A549 (cell line): ENCODE measurements around the gene EYA3. TPM values are rescaled to one million over a fixed set of nuclear protein-coding genes. Genes with fewer than 3 reads are reported as not detected.

ENCODE experiments used
- ATAC-seq, 2 experiments: fragments of 200-7000 bp in 1 of 2; fragments of >200 bp in 1 of 2; cut with Nextera tagmentation in 1 of 2; cut with Tn5 transposase in 1 of 2; 3 replicates each; pipeline versions ENCODE4 v1.8.0 to v1.9.1; 2018 to 2020; ENCODE audit warnings: mild to moderate bottlenecking in 1 of 2, moderate library complexity in 1 of 2
- CTCF ChIA-PET: fragments of 300-600 bp; sonication (Branson Sonifier 250); formaldehyde crosslinking; extraction: SDS; loops from one replicate; lab custom pipeline; 2021; ENCODE audit warnings: antibody characterized with exemption, inconsistent platforms; lab: Yijun Ruan, JAX
- POLR2A ChIA-PET: fragments of 350-600 bp; formaldehyde crosslinking; extraction: SDS; loops from one replicate; lab custom pipeline; 2021; ENCODE audit warnings: antibody characterized with exemption, inconsistent platforms; lab: Yijun Ruan, JAX
- DNase-seq, 2 experiments: peaks; one replicate each; pipeline versions ENCODE4 v3.0.0 to v3.0.0-alpha.2; 2011 to 2016; ENCODE audit warnings: low read depth in 1 of 2, low spot score in 1 of 2
- FAIRE-seq: peaks from 2 replicates; lab custom pipeline; 2011; peaks lifted over from hg19 to GRCh38; lab: Jason Lieb, UNC
- H3K27ac ChIP-seq, 2 experiments: fragments of >200 bp; sonication (Bioruptor Twin); formaldehyde crosslinking; 3 replicates each; pipeline ENCODE4 v1.5.1; 2016 to 2017
- H3K4me1 ChIP-seq: fragments of >200 bp; sonication (Bioruptor Twin); formaldehyde crosslinking; 3 replicates; pipeline ENCODE4 v1.6.1; 2016
- H3K4me2 ChIP-seq: fragments of >200 bp; sonication (Bioruptor Twin); formaldehyde crosslinking; 3 replicates; pipeline ENCODE4 v1.6.1; 2016
- H3K4me3 ChIP-seq: fragments of >200 bp; sonication (Bioruptor Twin); formaldehyde crosslinking; 3 replicates; pipeline ENCODE4 v1.5.1; 2016
- H3K9me3 ChIP-seq: fragments of >200 bp; sonication (Bioruptor Twin); formaldehyde crosslinking; 3 replicates; pipeline ENCODE4 v1.6.1; 2016
- CBX2 ChIP-seq: fragments of 200-600 bp; sonication (generic); IDR thresholded peaks from 2 replicates; pipeline ENCODE4 v1.6.1; 2016; ENCODE audit warnings: low read depth, mild to moderate bottlenecking, borderline replicate concordance
- CEBPB ChIP-seq, 2 experiments: fragments of >200 bp in 1 of 2; sonication (Bioruptor Twin) in 1 of 2; formaldehyde crosslinking in 1 of 2; IDR thresholded peaks; 2 replicates each; pipeline ENCODE4 v1.6.1; 2012 to 2016
- EHF ChIP-seq: fragments of 250-450 bp; sonication (Bioruptor Pico); IDR thresholded peaks from 2 replicates; pipeline ENCODE4 v1.5.0; 2020; ENCODE audit warnings: mild to moderate bottlenecking
- EHMT2 ChIP-seq: fragments of 200-600 bp; sonication (generic); IDR thresholded peaks from 2 replicates; pipeline ENCODE4 v1.6.1; 2016; ENCODE audit warnings: antibody characterized with exemption, low read depth, mild to moderate bottlenecking, moderate library complexity
- FOSB ChIP-seq: fragments of 250-450 bp; sonication (Bioruptor Pico); IDR thresholded peaks from 2 replicates; pipeline ENCODE4 v1.5.0; 2020; ENCODE audit warnings: mild to moderate bottlenecking, moderate library complexity
- FOSL2 ChIP-seq, 2 experiments: fragments of 450-650 bp in 1 of 2; fragments of >200 bp in 1 of 2; sonication (Bioruptor Twin) in 1 of 2; formaldehyde crosslinking; IDR thresholded peaks; 2 replicates each; pipeline versions ENCODE4 v1.5.0 to v1.6.1; 2016 to 2020; ENCODE audit warnings: mild to moderate bottlenecking in 1 of 2, moderate library complexity in 1 of 2
- HDAC2 ChIP-seq: fragments of 200-600 bp; sonication (generic); IDR thresholded peaks from 2 replicates; pipeline ENCODE4 v1.6.1; 2016
- HMGXB4 ChIP-seq: fragments of 250-450 bp; sonication (Bioruptor Pico); IDR thresholded peaks from 2 replicates; pipeline ENCODE4 v1.5.0; 2021; ENCODE audit warnings: mild to moderate bottlenecking, moderate library complexity, borderline replicate concordance
- HOXB13 ChIP-seq: fragments of 250-450 bp; sonication (Bioruptor Pico); IDR thresholded peaks from 2 replicates; pipeline ENCODE4 v1.5.0; 2020; ENCODE audit warnings: low read depth, mild to moderate bottlenecking, moderate library complexity
- JUNB ChIP-seq: fragments of >200 bp; sonication (Bioruptor Twin); formaldehyde crosslinking; IDR thresholded peaks from 2 replicates; pipeline ENCODE4 v1.6.1; 2016
- KDM5A ChIP-seq: fragments of 200-600 bp; sonication (generic); IDR thresholded peaks from 2 replicates; pipeline ENCODE4 v1.6.1; 2016; ENCODE audit warnings: antibody characterized with exemption, mild to moderate bottlenecking
- MAX ChIP-seq: IDR thresholded peaks from 2 replicates; pipeline ENCODE4 v1.6.1; 2012
- NPAS2 ChIP-seq: fragments of 250-450 bp; sonication (Bioruptor Pico); IDR thresholded peaks from 2 replicates; pipeline ENCODE4 v1.8.0; 2022; ENCODE audit warnings: mild to moderate bottlenecking, moderate library complexity, borderline replicate concordance
- PBX3 ChIP-seq: IDR thresholded peaks from 2 replicates; pipeline ENCODE4 v1.6.1; 2012
- POLR2A ChIP-seq: IDR thresholded peaks from 2 replicates; pipeline ENCODE4 v1.6.1; 2012; ENCODE audit warnings: mild to moderate bottlenecking, low read length
- RCOR1 ChIP-seq: fragments of 150-350 bp; IDR thresholded peaks from 2 replicates; pipeline ENCODE4 v1.6.1; 2014; ENCODE audit warnings: antibody characterized with exemption, low read length, low read depth
- RNF2 ChIP-seq: fragments of 200-600 bp; sonication (generic); IDR thresholded peaks from 2 replicates; pipeline ENCODE4 v1.6.1; 2016; ENCODE audit warnings: low read depth, mild to moderate bottlenecking, antibody characterized with exemption, moderate library complexity, borderline replicate concordance
- TFCP2L1 ChIP-seq: fragments of 250-450 bp; sonication (Bioruptor Pico); IDR thresholded peaks from 2 replicates; pipeline ENCODE4 v1.5.0; 2021; ENCODE audit warnings: mild to moderate bottlenecking
- TP53 ChIP-seq: fragments of 250-450 bp; sonication (Bioruptor Pico); IDR thresholded peaks from 2 replicates; pipeline ENCODE4 v1.5.0; 2021; ENCODE audit warnings: mild to moderate bottlenecking, moderate library complexity
- ZNF302 ChIP-seq: fragments of 250-450 bp; sonication (Bioruptor Pico); IDR thresholded peaks from 2 replicates; pipeline ENCODE4 v1.9.0; 2021; ENCODE audit warnings: inconsistent platforms, mild to moderate bottlenecking, moderate library complexity
- WGBS: methylation state at CpG from one replicate; pipeline ENCODE4 v1.1.6; 2017; ENCODE audit errors: missing lambda C conversion rate; 5-methylcytosine and 5-hydroxymethylcytosine counted together
- polyA plus RNA-seq, 4 experiments: library from polyadenylated mRNA; depleted of rRNA in 3 of 4; stranded (reverse); fragments of >200 nt; fragmentation: RNase III in 1 of 4; extraction: RNeasy Plus Mini Kit Qiagen cat#74134 plus additional on column Dnase treatment in 1 of 4; gene quantifications; 2 replicates in 3 of 4; 3 replicates in 1 of 4; pipeline ENCODE4 v1.2.3, GENCODE V29; 2011 to 2017
- TF ChIP-seq, protein P1 (sequence below): IDR thresholded peaks from 2 replicates; pipeline ENCODE4 v1.6.1; 2012; ENCODE audit warnings: low read depth, borderline replicate concordance
- TF ChIP-seq, protein P2 (sequence below): fragments of 450-650 bp; IDR thresholded peaks from 2 replicates; pipeline ENCODE4 v1.6.1; 2014; ENCODE audit warnings: antibody characterized with exemption

EYA3 gene
- polyA plus RNA-seq, 2 of the 4 experiments (the other 2 are of a cell fraction) = 5.7 to 9.3 TPM

- ATAC-seq (no peak), DNase-seq (no peak), FAIRE-seq (no peak)
- no peak overlapping the region for H3K4me2 ChIP-seq
- WGBS = 95% methylated on average over 6 of the region's 6 CpGs
- ChIA-PET POLR2A (interaction anchor here (0.5 kb wide), 1 partner anchor 38 kb away, joined by 3 read pairs; no protein-coding TSS in a partner anchor), CTCF (interaction anchor here (1.8 to 12.2 kb wide), 3 partner anchors 10 to 112 kb away, joined by 7 to 126 read pairs (median 12); no protein-coding TSS in a partner anchor)
- no peak overlapping the region for H3K4me3 ChIP-seq
- H3K27ac ChIP-seq = no peak overlapping the region
- no peak for TF ChIP-seq CBX2
- no peak for TF ChIP-seq HOXB13 (CRISPR knock-in tag)
- TF ChIP-seq, protein P1, sequence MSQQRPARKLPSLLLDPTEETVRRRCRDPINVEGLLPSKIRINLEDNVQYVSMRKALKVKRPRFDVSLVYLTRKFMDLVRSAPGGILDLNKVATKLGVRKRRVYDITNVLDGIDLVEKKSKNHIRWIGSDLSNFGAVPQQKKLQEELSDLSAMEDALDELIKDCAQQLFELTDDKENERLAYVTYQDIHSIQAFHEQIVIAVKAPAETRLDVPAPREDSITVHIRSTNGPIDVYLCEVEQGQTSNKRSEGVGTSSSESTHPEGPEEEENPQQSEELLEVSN = no peak
- TF ChIP-seq JUNB = no peak
- TF ChIP-seq EHMT2 = no peak
- no peak for TF ChIP-seq TP53
- H3K9me3 ChIP-seq = no peaks in the 10 kb centered on the region
- peaks cover 12% of the 10 kb centered on the region; the same call in 1 of the 3 replicates for H3K4me1 ChIP-seq
These were observed 118.0 kb downstream of the EYA3 start for GRCh38 chr1:27970401-27970800.

DNA sequence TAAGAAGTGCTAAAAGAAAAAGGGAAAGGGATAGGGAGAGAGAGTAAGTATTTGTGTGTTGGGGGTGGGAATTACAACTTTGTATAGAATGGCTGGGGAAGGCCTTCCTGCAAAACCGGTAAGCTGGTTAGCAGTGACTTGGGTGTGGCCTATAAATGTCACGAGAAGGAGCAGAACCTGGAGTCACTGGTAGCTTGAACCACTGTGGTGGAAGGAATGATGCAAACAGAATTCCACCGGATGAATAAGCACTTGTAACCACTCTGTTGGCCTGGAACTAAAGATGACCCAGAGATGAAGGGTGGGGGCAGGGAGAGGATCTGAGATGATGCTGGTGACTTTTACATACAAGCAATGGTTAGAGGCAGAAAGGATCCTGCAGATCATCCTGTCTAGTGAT lies 119.7 kb downstream of the EYA3 start:
- FAIRE-seq (no peak), ATAC-seq (peak; percentile 25 to 58; a peak in 2 of 6 replicates), DNase-seq (peak in 1 of 2 experiments; percentile 41)
- H3K27ac ChIP-seq = peak overlapping the region; percentile 24 to 25; a peak in 3 of 6 replicates
- ChIA-PET CTCF (interaction anchor here (0.9 kb wide), 1 partner anchor 11 kb away, joined by 3 read pairs; no protein-coding TSS in a partner anchor), POLR2A (no interaction called here)
- WGBS = 26% methylated on average over 3 of the region's 3 CpGs
- peak overlapping the region; percentile 44 for H3K4me2 ChIP-seq
- H3K4me3 ChIP-seq = no peak overlapping the region
- H3K9me3 ChIP-seq = no peaks in the 10 kb centered on the region
- peaks cover 12% of the 10 kb centered on the region; the same call in 1 of the 3 replicates for H3K4me1 ChIP-seq
- TF ChIP-seq MAX (no peak), PBX3 (no peak), ZNF302 (CRISPR knock-in tag) (no peak), KDM5A (no peak), HDAC2 (no peak), FOSL2 (IDR thresholded peaks at IDR 0.05) (no peak), FOSL2 (CRISPR knock-in tag; IDR thresholded peaks at IDR 0.05) (no peak), HMGXB4 (no peak), TP53 (no peak), RCOR1 (no peak), POLR2A (no peak), TFCP2L1 (CRISPR knock-in tag) (no peak), FOSB (CRISPR knock-in tag) (no peak), RNF2 (no peak), CEBPB (IDR thresholded peaks at IDR 0.05) (no peak), EHF (CRISPR knock-in tag) (no peak), NPAS2 (CRISPR knock-in tag) (no peak)
- TF ChIP-seq, protein P1 = no peak
- TF ChIP-seq, protein P2, sequence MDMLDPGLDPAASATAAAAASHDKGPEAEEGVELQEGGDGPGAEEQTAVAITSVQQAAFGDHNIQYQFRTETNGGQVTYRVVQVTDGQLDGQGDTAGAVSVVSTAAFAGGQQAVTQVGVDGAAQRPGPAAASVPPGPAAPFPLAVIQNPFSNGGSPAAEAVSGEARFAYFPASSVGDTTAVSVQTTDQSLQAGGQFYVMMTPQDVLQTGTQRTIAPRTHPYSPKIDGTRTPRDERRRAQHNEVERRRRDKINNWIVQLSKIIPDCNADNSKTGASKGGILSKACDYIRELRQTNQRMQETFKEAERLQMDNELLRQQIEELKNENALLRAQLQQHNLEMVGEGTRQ = no peak
